NCI-H69 (cell line): Measurements from ENCODE around the gene ABTB2.

Source experiments
- DNase-seq: peaks from one replicate; lab custom pipeline; 2025; lab: John Stamatoyannopoulos, UW

Gene ABTB2

GRCh38 chr11:34238533-34238932, 119.3 kb downstream of the ABTB2 start:
- no peak for DNase-seq

- peak; percentile 62 for DNase-seq
Observed at GRCh38 chr11:34236572-34236971, 121.2 kb downstream of the ABTB2 start.

- DNase-seq = peak; percentile 91
Observed at GRCh38 chr11:34235591-34236071, 122.2 kb downstream of the ABTB2 start.

DNA sequence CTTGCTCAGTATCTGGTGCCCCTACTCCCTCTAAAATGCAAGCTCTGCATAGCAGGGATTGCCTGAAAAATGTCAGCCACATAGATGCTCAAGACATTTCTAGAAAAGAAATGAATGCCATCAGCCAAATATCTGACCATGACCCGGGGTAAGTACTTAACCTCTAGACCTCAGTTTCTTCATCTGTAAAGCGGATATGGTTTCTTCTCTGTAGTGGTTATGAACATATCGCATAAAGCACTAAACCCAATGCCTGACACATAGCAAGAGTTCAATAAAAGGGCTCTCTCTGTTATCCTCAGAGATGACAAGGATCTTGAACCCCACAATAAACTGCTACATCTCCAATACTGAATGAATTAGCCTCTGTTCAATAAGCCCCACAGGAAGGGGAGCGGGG, 122.6 kb downstream of the ABTB2 start:
- no peak for DNase-seq

DNA sequence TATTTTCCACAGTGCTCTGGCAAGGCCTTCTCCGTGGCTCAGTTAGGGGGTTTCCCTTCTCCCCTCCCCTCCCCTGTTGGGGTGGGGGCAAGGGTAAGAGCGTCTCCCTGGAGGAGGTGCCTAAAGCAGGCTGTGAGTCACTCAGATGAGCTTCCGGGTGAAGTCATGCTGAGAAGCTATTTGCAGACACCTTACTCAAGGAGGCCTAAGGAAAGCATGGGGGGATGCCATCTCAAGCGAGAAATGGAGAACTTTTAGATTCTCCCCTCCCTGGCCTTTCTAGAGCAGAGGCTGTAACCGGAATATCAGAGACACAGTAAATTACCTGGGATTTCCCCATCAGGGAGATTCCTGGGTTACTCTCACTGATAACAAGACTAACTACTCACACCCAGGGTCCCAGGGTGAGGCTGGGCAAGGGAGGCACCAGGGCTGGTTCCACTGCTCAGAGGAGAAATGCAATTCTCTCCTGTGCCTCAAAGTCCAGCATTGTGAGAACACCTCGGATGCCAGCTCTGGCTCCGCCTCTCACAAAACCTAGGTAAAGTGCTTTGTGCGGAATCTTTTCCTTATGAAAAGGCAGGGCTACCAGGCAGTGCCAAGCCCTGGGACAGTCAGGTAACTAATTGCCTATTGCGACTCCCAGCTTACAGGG, 123.6 kb downstream of the ABTB2 start:
- peak; percentile 69 for DNase-seq

DNA sequence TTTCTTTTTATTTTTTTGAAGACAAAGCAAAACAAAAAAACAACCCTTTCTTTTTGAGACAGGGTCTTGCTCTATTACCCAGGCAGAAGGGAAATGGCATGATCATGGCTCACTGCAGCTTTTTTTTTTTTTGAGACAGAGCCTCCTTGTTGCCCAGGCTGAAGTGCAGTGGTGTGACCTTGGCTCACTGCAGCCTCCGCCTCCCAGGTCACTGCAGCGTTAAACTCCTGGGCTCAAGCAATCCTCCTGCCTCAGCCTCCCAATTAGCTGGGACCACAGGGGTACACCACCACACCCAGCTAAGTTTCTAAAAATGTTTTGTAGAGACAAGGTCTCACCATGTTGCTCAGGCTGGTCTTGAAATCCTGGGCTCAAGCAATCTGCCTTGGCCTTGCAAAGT, 124.6 kb downstream of the ABTB2 start:
- no peak for DNase-seq

DNA sequence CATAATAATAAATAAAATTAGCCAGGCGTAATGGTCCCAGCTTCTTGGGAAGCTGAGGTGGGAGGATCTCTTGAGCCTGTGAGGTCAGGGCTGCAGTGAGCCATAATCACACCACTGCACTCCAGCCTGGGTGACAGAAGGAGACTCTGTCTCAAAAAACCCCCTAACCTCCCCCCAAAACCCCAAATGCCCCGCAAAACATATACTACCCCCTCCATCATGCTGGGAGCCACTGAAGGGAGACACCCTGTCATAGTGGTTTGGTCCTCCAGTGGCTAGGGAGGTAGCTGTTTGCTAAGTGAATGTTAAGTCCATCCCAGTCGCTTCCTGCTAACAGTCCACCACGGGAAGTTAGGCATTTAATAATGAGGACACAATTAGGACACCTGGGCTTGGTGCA, 125.0 kb downstream of the ABTB2 start:
- no peak for DNase-seq

GRCh38 chr11:34226210-34226609, 131.6 kb downstream of the ABTB2 start:
- DNase-seq = no peak

DNA sequence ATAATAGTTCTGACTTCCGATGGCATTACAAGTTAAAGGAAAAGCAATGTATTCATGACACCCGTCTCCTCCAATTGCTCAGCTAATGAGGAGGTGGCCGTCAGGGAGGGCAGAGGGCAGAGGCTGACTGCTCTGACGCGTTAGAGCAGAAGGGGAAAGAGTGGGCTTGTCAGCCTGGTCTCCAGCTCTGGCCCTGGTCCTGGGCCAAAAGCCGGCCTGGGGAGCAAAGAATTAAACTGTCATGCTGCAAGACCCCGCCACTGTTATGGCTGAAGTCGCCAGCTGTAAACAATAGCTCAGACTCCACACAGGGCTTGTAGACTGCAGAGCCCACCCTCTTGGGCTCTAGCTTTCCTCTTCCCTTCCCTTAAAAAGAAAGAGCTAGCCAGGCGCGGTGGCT, 132.7 kb downstream of the ABTB2 start:
- peak; percentile 23 for DNase-seq

GRCh38 chr11:34224434-34224966, 133.3 kb downstream of the ABTB2 start:
- DNase-seq = peak; percentile 46

GRCh38 chr11:34223907-34224306, 133.9 kb downstream of the ABTB2 start:
- no peak for DNase-seq

DNA sequence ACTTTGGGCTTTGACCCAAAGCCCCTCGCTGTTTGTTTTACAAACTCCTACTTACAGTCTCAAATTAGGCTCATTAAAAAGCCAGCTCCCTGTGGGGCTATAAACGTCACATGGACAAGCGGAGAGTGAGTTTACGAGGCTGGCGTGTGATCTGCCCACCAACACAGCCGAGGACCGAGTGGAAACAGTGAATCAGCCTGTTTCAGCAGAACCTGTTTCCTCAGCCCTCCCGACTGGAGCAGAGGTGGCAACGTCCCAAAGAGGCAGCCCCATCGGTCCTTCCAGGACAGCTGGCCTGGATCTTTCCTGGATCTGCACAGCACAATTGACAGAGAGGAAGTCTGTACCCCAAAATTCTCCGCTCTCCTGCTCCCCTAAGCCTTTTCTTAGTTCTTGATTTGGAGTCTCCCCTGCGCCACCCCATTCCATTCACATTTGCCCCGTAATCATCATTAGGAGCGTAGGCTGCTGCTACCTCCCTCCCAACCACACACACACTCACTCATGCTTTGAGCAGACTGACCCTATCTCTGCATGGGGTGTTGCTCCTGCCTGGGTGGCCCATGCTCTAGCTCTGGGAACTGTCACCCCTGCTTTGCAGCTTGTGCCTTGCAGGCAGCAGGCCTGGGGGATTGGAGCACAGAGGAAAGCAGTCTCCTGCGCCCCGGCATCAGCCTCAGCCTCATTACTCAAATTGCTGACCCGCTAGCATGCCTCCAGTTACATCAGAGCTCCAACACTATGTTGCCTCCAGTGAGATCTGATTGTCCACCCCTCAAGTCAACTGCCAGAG, 134.6 kb downstream of the ABTB2 start:
- peak; percentile 92 for DNase-seq

GRCh38 chr11:34222030-34222429, 135.8 kb downstream of the ABTB2 start:
- DNase-seq = no peak

- DNase-seq = no peak
Observed at GRCh38 chr11:34219941-34220370, 137.9 kb downstream of the ABTB2 start.

- DNase-seq = no peak
Observed at GRCh38 chr11:34219279-34219678, 138.5 kb downstream of the ABTB2 start.

GRCh38 chr11:34218756-34219155, 139.1 kb downstream of the ABTB2 start:
- peak; percentile 83 for DNase-seq

- no peak for DNase-seq
Observed at GRCh38 chr11:34218067-34218466, 139.7 kb downstream of the ABTB2 start.

- DNase-seq = no peak
Observed at GRCh38 chr11:34216706-34217105, 141.1 kb downstream of the ABTB2 start.

DNA sequence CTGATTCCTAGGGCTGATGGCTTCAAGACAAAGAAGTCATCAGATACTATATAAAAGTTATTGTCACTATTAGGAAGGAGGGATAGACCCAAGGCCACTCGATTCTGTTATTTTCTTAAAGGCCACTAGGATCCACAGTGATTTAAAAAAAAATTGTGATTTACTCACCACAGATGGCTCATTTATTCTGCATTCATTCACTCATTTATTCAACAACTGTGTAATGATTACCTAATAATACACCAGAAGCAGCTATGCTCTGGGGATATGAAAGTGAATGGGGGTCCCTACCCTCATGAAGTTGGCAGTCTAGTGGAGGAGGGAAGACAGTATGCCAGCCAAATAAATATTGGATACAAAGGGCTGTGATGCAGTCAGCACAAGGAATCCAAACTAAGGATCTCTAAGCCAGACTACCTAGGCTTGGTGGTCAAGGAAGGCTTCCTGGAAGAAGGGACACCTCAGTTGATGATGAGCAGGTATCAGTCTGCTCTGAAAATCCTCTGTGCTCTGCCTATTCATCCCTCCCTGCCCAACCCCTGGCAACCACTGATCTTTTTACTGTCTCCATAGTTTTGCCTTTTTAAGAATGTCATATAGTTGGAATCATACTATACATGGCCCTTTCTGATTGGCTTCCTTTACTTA, 141.9 kb downstream of the ABTB2 start:
- DNase-seq = no peak

DNA sequence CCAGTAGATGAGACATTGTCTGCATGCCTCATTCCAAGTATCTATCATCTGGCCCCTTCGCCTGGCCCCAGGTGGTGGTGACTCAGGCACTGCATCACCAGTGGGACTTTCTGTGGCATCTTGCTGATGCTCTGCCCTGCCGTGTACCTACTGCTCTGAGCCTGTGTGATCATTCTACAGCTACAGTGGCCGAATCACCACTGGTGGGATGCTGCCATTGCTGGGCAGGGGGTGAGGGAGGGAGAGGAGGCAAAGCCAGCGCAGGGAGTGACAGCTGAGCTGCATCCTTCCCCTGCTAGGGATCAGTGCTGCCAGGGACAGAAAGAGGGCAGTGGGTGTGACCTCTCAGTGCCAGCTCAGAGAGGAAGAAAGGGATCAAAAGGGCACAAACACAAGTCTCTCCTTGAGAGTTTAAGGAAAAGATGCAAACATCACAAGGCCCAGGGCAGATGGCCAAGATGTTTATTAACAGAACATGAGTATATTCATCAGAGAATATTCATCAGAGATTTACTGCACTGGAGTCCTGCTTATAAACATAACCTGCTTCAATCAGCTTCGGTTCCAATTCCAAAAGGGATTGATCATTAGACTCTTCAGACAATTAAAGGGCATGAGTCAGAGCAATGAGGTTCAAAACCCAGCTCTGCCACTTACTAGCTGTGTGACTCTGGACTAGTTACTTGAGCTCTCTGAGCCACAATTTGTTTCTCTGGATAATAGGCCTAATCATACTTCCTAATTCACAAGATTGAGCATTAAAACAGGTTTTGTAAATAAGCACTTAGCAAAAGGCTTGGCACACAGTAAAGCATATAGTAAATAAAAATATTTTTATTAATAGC, 142.6 kb downstream of the ABTB2 start:
- peak; percentile 57 for DNase-seq

DNA sequence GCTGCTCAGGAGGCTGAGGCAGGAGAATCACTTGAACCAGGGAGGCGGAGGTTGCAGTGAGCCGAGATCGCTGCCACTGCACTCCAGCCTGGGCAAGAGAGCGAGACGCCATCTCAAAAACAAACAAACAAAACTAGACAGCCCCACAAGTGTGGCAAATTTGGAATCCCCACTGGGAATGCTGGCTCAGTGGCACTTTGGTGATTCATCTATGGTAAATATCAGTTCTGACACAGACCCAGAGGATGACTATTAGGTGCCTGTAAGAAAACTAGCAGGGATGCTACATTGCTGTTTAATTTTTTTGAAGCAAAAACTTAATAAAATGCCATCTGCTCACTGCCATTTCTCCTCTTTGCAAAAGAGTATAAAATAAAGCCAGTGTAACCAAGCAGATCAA, 144.4 kb downstream of the ABTB2 start:
- DNase-seq = peak; percentile 58

DNA sequence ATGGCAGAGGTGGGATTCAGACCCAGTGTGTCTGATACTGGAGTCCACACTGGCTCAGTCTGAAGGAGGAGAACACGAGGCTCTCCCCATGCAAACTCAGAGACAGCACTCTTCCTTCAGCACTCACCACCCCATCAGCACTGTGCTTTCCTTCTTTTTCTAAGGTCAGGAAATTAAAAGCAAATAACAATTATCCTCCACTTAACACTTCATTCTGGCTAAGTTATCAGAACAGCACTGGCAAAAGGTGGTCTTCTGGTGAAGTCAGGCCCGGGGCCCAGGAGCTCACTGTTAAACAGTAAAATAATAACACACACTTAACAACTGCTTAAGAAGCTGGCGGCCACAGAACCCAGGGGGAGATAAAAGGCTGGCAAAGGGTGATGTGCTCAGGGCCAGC, 145.2 kb downstream of the ABTB2 start:
- peak; percentile 39 for DNase-seq
